Activated CD4-positive, alpha-beta T cell treated with anti-CD3 and anti-CD28 coated beads, Interleukin-10, Interleukin-2, amounts not matched to agents 100 ng/mL and 50 ng/mL, durations not matched to agents 16 hours and 8 hours (primary cell): ENCODE measurements around the gene RND2.

Experiments used
- DNase-seq: peaks from one replicate; pipeline ENCODE4 v3.0.0-alpha.2; 2020

RND2 gene

DNA sequence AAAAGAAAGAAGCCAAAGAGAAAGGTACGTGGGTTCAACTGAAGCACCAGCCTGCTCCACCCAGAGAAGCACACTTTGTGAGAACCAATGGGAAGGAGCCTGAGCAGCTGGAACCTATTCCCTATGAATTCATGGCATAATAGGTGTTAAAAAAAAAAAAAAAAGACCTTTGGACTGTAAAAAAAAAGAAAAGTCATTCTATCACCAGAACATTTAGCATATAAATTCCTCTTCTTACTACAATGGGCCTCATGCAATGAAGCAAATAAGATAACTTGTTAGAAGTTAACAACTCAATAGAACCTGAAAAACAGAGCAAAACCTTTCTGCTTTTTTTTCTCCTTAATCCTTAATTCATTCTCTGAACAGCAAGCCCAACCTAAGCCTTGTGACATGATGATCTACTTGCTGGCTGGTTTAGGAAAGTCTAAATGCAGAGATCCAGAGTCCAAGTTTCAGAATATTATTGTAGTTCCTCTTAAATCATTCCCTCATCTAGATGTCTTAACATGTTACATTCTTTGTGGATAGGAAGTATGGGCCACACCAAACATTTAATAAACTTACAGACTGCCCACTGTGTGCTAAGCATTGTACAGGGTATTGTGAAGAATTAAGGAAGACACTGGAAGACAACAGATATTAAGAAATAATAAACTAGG lies 54.7 kb downstream of the RND2 start:
- DNase-seq = no peak
